ENCODE measurements around the gene APOA4. TPM values are rescaled to one million over a fixed set of nuclear protein-coding genes. Genes with fewer than 3 reads are reported as not detected.

Gene APOA4
- polyA plus RNA-seq, 1 donor from 2014 or later = not detected

DNA sequence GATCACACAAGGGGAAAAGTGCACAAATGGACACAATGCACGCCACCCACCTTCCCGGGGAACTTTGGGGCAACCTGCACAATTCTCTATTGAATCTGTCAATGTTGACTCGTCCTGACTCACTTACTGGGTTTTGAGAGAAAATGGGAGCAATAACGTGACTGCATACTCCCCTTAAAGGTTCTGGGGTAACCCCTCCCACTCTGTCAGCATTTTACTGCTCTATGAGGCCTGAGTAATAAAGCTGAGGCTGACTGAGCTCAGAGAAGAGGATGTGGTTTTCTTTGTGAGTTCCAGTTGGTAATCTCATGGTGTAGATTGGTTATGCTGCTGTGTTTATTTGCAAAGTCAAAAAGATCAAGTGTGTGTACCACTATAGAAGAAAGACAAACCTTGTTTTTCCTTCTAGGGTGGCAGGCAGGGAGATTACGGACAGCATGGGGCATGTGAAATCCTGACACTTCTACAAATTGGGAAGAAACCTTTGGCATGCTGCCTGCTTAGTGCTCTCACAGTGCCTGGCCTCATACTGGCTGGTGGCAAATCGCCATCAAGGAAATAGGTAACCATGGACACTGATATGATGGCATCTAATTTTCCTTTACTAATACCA, 30.5 kb upstream of the APOA4 start:
- H3K27me3 ChIP-seq (ENCODE audit: insufficient read depth, low read depth, low read length) = no peaks in the 10 kb centered on the region
- H3K4me3 ChIP-seq (ENCODE audit: low read length) = no peak overlapping the region
- H3K9me3 ChIP-seq (ENCODE audit: low read length) = no peaks in the 10 kb centered on the region
- no peak overlapping the region for H3K27ac ChIP-seq (ENCODE audit: low read length)
- no peak overlapping the region for H2AFZ ChIP-seq (ENCODE audit: low read depth, low read length)
- H3K9ac ChIP-seq (ENCODE audit: low read length) = no peak overlapping the region
- H3K4me2 ChIP-seq (ENCODE audit: low read length) = no peak overlapping the region
- no peaks in the 10 kb centered on the region for H4K20me1 ChIP-seq (ENCODE audit: insufficient read depth)
- no peak for TF ChIP-seq RAD21 (conservative IDR thresholded peaks at IDR 0.05)
- TF ChIP-seq MXI1 (conservative IDR thresholded peaks at IDR 0.05; ENCODE audit: poor library complexity, severe bottlenecking) = no peak
- TF ChIP-seq TAF1 (IDR thresholded peaks at IDR 0.05; ENCODE audit: low read depth) = no peak
- no peak for TF ChIP-seq SMC3 (conservative IDR thresholded peaks at IDR 0.05; ENCODE audit: poor library complexity)
- TF ChIP-seq EZH2 (IDR thresholded peaks at IDR 0.05; ENCODE audit: borderline replicate concordance, insufficient read depth, low read length, poor library complexity, severe bottlenecking) = no peak
- no peak for TF ChIP-seq POLR2AphosphoS5 (IDR thresholded peaks at IDR 0.05)
- TF ChIP-seq, protein P1, sequence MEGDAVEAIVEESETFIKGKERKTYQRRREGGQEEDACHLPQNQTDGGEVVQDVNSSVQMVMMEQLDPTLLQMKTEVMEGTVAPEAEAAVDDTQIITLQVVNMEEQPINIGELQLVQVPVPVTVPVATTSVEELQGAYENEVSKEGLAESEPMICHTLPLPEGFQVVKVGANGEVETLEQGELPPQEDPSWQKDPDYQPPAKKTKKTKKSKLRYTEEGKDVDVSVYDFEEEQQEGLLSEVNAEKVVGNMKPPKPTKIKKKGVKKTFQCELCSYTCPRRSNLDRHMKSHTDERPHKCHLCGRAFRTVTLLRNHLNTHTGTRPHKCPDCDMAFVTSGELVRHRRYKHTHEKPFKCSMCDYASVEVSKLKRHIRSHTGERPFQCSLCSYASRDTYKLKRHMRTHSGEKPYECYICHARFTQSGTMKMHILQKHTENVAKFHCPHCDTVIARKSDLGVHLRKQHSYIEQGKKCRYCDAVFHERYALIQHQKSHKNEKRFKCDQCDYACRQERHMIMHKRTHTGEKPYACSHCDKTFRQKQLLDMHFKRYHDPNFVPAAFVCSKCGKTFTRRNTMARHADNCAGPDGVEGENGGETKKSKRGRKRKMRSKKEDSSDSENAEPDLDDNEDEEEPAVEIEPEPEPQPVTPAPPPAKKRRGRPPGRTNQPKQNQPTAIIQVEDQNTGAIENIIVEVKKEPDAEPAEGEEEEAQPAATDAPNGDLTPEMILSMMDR (IDR thresholded peaks at IDR 0.05; ENCODE audit: poor library complexity, severe bottlenecking) = no peak
- TF ChIP-seq, protein P2, sequence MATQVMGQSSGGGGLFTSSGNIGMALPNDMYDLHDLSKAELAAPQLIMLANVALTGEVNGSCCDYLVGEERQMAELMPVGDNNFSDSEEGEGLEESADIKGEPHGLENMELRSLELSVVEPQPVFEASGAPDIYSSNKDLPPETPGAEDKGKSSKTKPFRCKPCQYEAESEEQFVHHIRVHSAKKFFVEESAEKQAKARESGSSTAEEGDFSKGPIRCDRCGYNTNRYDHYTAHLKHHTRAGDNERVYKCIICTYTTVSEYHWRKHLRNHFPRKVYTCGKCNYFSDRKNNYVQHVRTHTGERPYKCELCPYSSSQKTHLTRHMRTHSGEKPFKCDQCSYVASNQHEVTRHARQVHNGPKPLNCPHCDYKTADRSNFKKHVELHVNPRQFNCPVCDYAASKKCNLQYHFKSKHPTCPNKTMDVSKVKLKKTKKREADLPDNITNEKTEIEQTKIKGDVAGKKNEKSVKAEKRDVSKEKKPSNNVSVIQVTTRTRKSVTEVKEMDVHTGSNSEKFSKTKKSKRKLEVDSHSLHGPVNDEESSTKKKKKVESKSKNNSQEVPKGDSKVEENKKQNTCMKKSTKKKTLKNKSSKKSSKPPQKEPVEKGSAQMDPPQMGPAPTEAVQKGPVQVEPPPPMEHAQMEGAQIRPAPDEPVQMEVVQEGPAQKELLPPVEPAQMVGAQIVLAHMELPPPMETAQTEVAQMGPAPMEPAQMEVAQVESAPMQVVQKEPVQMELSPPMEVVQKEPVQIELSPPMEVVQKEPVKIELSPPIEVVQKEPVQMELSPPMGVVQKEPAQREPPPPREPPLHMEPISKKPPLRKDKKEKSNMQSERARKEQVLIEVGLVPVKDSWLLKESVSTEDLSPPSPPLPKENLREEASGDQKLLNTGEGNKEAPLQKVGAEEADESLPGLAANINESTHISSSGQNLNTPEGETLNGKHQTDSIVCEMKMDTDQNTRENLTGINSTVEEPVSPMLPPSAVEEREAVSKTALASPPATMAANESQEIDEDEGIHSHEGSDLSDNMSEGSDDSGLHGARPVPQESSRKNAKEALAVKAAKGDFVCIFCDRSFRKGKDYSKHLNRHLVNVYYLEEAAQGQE (IDR thresholded peaks at IDR 0.05; ENCODE audit: borderline replicate concordance) = no peak
- TF ChIP-seq EP300 (conservative IDR thresholded peaks at IDR 0.05; ENCODE audit: poor library complexity, severe bottlenecking) = no peak
- H3K36me3 ChIP-seq (ENCODE audit: insufficient read depth, low read length) = peaks cover 15% of the 10 kb centered on the region
- H3K9me2 ChIP-seq (ENCODE audit: insufficient read depth, low read length) = no peaks in the 10 kb centered on the region
- no peaks in the 10 kb centered on the region for H3F3A ChIP-seq (ENCODE audit: insufficient read depth, low read length, poor library complexity, severe bottlenecking)
- no peaks in the 10 kb centered on the region for H3K79me2 ChIP-seq (replicated peaks; ENCODE audit: insufficient read depth, low read length)

DNA sequence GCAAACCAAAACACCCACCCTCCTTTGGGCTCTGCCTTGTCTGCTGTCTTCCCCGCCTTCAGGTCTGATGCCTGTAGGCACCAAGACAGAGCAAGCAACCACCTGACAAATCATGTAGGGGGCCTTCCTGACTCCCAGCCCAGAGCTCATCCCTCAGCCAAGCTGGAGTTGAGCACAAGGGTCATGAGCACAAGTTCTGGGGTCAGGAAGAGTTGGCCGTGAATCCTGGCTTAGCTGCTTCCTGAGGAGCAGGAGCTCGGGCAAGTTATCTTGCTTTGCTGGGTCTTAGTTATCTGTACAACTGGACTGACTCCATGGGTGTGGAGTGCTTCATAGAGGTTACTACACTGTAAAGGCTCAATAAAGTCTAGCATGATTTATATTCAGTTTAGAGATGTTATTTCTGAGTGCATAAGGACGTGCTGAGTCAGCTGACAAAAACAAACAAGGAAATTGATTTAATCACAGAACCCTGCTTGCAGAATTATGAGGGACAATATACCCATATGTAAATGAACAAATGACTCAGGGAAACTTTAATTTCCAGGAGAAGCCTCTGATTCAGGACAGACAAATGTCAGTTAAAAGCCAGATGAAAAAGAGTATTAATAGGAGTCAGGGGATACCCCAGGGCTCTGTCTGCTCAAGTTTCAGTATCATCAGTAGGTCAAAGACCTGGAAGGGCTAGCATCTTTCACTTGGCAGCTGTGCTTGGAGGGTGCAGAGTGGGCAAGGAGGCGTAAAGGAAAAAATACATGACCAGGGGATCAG, 29.3 kb upstream of the APOA4 start:
- Histone ChIP-seq H3K4me3 (ENCODE audit: low read length) (no peak overlapping the region), H3K4me2 (ENCODE audit: low read length) (no peak overlapping the region), H3K27me3 (ENCODE audit: insufficient read depth, low read depth, low read length) (no peaks in the 10 kb centered on the region), H3K9me2 (ENCODE audit: insufficient read depth, low read length) (no peaks in the 10 kb centered on the region), H3F3A (ENCODE audit: insufficient read depth, low read length, poor library complexity, severe bottlenecking) (no peaks in the 10 kb centered on the region), H3K36me3 (ENCODE audit: insufficient read depth, low read length) (peaks cover 15% of the 10 kb centered on the region), H2AFZ (ENCODE audit: low read depth, low read length) (no peak overlapping the region), H3K79me2 (replicated peaks; ENCODE audit: insufficient read depth, low read length) (no peaks in the 10 kb centered on the region), H3K27ac (ENCODE audit: low read length) (no peak overlapping the region), H3K9ac (ENCODE audit: low read length) (no peak overlapping the region), H3K9me3 (ENCODE audit: low read length) (no peaks in the 10 kb centered on the region), H4K20me1 (ENCODE audit: insufficient read depth) (no peaks in the 10 kb centered on the region)
- no peak for TF ChIP-seq MXI1 (conservative IDR thresholded peaks at IDR 0.05; ENCODE audit: poor library complexity, severe bottlenecking)
- TF ChIP-seq, protein P2 (IDR thresholded peaks at IDR 0.05; ENCODE audit: borderline replicate concordance) = no peak
